ENCODE results near the gene UQCC3. TPM values are rescaled to one million over a fixed set of nuclear protein-coding genes. Genes with fewer than 3 reads are reported as not detected.
"Not testable (repeated sequence)": the region's sequence is repeated elsewhere in the genome, so short reads cannot be mapped to it uniquely, and the experiment has no call there.

UQCC3 gene
- total and polyA plus RNA-seq, 2 of the 13 experiments (the other 11 are each of a cell fraction or from before 2014, with no cell fraction given) = 7.7 to 16.0 TPM

- WGBS (ENCODE audit: low lambda C conversion rate) = 95% methylated on average over 12 of the region's 12 CpGs
- H3K79me2 ChIP-seq (ENCODE audit: insufficient read depth, low read length) = peaks cover 31% of the 10 kb centered on the region
- in situ Hi-C loops (cut with HindIII; ENCODE audit: extremely low pct_ligation_motif_present, low pct_unique_long_range_greater_than_20kb); H3K4me3 ChIP-seq (replicated peaks in 1 of 3; ENCODE audit: insufficient read depth in 1 of 3, low read depth in 2 of 3, low read length in 3 of 3); DNase-seq (ENCODE audit: low spot score); H2AFZ ChIP-seq (ENCODE audit: low read length); H4K20me1 ChIP-seq (ENCODE audit: insufficient read depth, low read length); BruUV-seq (replicated peaks); H3K9me3 ChIP-seq (ENCODE audit: low read length); H3K9ac ChIP-seq (ENCODE audit: insufficient read depth, low read depth, low read length); CTCF ChIA-PET (ENCODE audit: low intra/inter-chr PET ratio, low total read pairs); H3K4me2 ChIP-seq (ENCODE audit: low read depth, low read length); H3K27me3 ChIP-seq (ENCODE audit: control insufficient read depth in 1 of 2, insufficient read depth in 2 of 2, low read length in 2 of 2); ATAC-seq; H3K27ac ChIP-seq (ENCODE audit: extremely low read length, insufficient read depth, low read length); FAIRE-seq: not testable (repeated sequence)
- POLR2A ChIA-PET = interaction anchor here (1.0 to 1.4 kb wide), 3 partner anchors 19 to 76 kb away, joined by 3 to 5 read pairs (median 4); partner anchors contain the start of genes EEF1G and UQCC3
- intact Hi-C loops (cut with micrococcal nuclease; ENCODE audit: unreplicated experiment) = loop anchor here (5.0 kb wide), 2 partner anchors 38 to 58 kb away; partner anchors contain the start of genes EML3, ROM1 and TUT1
- peaks cover 4 to 14% of the 10 kb centered on the region in 2 experiments; a peak in 3 of 5 replicates for H3K36me3 ChIP-seq (replicated peaks in 1 of 2; ENCODE audit: control insufficient read depth in 1 of 2, insufficient read depth in 2 of 2, low read length in 2 of 2)
- peaks cover 40% of the 10 kb centered on the region for H3K4me1 ChIP-seq (ENCODE audit: insufficient read depth, low read length)
- TF ChIP-seq ZBTB33 (CRISPR knock-in tag; IDR thresholded peaks at IDR 0.05) (peak; percentile 69), ZNF770 (CRISPR knock-in tag; IDR thresholded peaks at IDR 0.05) (peak; percentile 58)
Measured at GRCh38 chr11:62650283-62650682, 21.2 kb upstream of the UQCC3 start.
